Fibroblast of the aortic adventitia (primary cell): ENCODE measurements around the gene DOCK10. TPM values are rescaled to one million over a fixed set of nuclear protein-coding genes. Genes with fewer than 3 reads are reported as not detected.

Experiments
- DNase-seq: peaks from one replicate; pipeline ENCODE4 v3.0.0-alpha.2; 2010; ENCODE audit warnings: low read depth
- H3K4me3 ChIP-seq: 2 replicates; pipeline ENCODE4 v1.5.1; 2011; ENCODE audit warnings: low read depth, mild to moderate bottlenecking, control low read depth, low read length, moderate library complexity
- total RNA-seq: library from RNA; depleted of rRNA; stranded (reverse); fragments of >200 nt; gene quantifications from 2 replicates; pipeline ENCODE4 v1.2.3, GENCODE V29; 2012; ENCODE audit warnings: low replicate concordance
- TF ChIP-seq, protein P1 (sequence below): IDR thresholded peaks from 2 replicates; pipeline ENCODE4 v1.5.1; 2011; ENCODE audit warnings: mild to moderate bottlenecking, low read length, control low read depth, inconsistent platforms; ENCODE audit not compliant: insufficient read depth

DOCK10 gene
- total RNA-seq, 1 donor: 66.2 TPM

DNA sequence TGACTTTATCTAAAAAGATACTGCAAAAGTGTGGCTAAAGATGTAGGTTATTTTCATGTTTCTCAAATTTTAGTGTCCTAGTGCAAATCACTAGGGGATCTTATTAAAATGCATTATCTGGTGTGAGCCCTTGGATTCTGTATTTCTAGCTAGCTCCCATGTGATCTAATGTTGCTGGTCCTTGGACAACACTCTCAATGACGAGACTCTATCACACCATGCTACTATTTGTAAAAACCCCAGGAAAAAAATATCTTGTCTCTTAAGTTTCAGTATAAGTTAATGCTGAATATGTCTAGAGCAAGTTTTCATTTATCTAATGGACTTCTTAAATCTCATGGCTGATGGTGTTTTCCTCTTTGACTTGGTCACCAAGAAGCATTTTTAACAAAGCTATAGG is 5.8 kb downstream of the DOCK10 start:
- no peak overlapping the region for H3K4me3 ChIP-seq
- TF ChIP-seq, protein P1, sequence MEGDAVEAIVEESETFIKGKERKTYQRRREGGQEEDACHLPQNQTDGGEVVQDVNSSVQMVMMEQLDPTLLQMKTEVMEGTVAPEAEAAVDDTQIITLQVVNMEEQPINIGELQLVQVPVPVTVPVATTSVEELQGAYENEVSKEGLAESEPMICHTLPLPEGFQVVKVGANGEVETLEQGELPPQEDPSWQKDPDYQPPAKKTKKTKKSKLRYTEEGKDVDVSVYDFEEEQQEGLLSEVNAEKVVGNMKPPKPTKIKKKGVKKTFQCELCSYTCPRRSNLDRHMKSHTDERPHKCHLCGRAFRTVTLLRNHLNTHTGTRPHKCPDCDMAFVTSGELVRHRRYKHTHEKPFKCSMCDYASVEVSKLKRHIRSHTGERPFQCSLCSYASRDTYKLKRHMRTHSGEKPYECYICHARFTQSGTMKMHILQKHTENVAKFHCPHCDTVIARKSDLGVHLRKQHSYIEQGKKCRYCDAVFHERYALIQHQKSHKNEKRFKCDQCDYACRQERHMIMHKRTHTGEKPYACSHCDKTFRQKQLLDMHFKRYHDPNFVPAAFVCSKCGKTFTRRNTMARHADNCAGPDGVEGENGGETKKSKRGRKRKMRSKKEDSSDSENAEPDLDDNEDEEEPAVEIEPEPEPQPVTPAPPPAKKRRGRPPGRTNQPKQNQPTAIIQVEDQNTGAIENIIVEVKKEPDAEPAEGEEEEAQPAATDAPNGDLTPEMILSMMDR: no peak
- DNase-seq: no peak

DNA sequence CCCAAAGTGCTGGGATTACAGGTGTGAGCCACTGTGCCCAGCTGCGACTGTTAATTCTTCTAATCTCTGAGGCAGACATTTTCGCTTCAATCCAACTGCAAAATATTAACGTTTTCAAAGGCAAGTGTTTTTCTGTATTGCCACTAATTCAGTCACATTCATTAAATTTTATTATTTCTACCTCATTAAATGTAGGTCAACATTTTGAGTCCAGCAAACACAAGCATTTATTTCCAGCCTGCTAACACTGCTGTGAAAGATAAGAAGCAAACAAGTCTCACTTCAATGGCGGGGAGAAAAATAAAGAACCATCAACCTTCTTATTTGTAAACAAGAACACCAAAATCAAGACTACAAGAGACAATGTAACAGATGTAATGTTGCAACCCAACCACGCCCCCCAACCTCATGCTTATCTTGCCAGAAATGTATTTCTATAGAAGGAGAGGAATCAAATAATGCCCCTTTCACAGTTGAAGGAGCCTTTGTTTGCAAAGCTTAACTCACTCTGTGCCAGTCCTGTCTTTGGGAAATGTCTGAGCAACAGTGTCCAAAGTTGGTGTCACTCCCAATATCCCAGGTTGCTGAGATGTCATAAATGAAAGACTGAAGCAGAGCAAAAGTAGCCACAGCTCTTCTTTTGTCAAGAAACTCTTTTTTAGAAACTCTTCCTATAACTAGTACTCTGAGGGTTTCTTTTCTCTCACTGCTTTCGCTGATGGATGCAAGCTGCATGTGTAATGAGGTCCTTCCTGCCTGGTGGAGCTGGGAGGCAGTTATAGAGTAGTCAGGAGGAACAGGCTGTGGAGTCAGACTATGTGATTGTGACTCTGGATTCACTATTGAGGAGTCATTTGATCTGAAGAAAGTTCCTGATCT is 8.6 kb downstream of the DOCK10 start:
- TF ChIP-seq, protein P1: no peak
- no peak overlapping the region for H3K4me3 ChIP-seq
- no peak for DNase-seq

DNA sequence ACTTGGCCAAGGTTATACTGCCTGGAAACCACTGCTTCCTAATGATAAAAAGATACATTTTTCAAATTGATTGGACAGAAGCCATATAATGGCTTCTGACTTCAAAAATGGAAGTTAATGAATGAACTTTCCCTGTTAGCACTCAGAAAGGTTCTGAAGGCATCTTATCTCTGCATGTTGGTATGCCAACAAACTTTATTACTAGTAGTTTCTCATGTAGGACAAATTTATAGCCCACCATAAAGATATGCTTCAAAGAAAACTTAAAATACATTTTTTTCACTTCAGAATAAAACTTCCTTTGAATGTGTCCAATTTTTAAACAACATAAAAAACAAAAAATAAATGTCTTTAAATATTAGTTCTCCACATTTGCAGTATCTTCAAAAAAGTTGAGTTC is 10.0 kb downstream of the DOCK10 start:
- H3K4me3 ChIP-seq: no peak overlapping the region
- no peak for DNase-seq
- TF ChIP-seq, protein P1: no peak

DNA sequence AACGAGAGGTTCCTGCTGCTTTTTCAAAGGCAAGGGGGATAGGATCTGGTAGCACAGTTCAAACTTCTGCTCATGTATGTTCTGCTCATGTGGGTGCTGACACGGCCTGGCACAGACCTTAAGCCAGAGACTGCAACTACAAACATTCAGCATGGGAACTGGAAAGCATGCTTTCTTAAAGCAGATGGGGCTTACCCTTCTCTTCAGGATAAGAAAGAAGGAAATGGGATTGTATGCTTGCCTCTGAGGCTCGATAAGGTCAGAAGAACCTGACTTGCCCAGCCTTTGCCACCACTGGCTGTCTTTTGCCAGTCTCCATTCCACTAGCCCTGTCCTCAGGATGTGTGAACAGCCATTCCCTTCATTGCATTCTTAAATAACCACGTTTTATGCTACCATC is 10.7 kb downstream of the DOCK10 start:
- no peak for DNase-seq
- TF ChIP-seq, protein P1: no peak
- no peak overlapping the region for H3K4me3 ChIP-seq

DNA sequence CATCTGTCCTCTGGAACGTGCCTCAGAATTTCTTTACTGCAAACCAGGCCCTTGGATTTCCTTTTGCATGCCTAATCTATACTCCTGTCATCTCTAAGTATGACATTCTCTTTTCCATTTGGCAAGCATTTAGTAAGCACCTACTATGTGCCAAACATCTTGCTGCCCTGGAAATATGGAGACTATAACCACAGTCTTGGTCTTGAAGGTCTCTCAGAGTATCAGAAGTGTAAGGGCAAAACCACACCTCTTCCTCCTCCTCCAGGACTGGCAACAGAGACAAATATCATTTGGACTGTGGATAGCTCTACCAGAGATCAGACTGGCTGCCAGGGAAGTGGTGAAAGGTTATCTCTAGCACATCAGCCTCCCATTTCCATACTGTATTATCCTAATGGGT is 11.4 kb downstream of the DOCK10 start:
- TF ChIP-seq, protein P1: no peak
- DNase-seq: no peak

DNA sequence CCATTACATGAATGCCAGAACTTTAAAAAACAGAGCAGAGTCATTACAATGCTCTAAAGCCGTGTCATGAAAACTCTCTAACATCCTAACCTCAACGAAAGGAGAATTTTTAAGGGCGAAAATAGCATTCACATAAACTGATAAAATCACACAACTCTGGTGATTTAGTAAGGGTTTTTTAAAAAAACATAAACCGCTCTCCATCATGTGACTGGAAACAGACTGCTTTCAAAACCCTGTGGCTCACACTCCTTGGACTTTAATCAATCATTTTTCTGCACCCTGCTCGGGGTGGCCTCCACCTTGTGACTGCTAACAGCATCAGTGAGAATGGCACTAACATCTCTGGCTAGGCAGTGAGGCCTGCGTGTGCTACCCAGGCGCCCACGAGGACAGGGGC is 12.1 kb downstream of the DOCK10 start:
- DNase-seq: no peak
- H3K4me3 ChIP-seq: no peak overlapping the region
- TF ChIP-seq, protein P1: no peak

More for the DNA sequence above, 11.4 kb downstream of the DOCK10 start:
- no peak overlapping the region for H3K4me3 ChIP-seq

DNA sequence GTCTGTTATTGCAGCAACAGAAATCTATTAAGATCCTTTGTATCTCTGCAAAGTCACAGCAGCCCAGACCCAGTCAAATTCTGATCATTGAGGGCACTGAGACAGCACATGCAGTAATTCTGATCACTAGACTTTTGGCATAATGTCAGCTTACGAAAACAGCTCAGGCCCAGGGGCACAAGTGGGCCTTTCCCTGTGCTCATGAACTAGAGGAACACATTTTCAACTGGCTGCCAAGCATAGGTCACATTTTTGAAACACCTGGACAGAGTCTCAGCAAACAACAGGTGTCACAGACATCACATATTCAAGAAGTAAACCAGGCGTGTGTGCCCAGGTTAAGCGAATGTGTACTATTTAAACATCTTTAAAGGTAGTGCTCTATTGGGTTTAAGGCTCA is 13.7 kb downstream of the DOCK10 start:
- TF ChIP-seq, protein P1: no peak
- DNase-seq: no peak
- no peak overlapping the region for H3K4me3 ChIP-seq
